HCT116 (cell line): ENCODE measurements around the gene NEU4. TPM values are rescaled to one million over a fixed set of nuclear protein-coding genes. Genes with fewer than 3 reads are reported as not detected.

Experiments
- ATAC-seq: fragments of 200-7000 bp; cut with Tn5 transposase; 2 replicates; pipeline ENCODE4 v1.9.1; 2020; ENCODE audit warnings: mild to moderate bottlenecking, moderate library complexity
- BruUV-seq: library from RNA; stranded (reverse); fragments of 400-500 nt; replicated peaks from 2 replicates; lab custom pipeline; 2021; lab: Mats Ljungman, UMichigan
- CTCF ChIA-PET: fragments of 300-600 bp; sonication (Branson Sonifier 250); formaldehyde crosslinking; loops from one replicate; lab custom pipeline; 2021; ENCODE audit warnings: antibody characterized with exemption; lab: Charles Lee
- POLR2A ChIA-PET: fragments of 300-600, 350-600 bp; sonication (Branson Sonifier 250); formaldehyde crosslinking; loops from one replicate; lab custom pipeline; 2021; ENCODE audit warnings: antibody characterized with exemption; lab: Charles Lee
- RAD21 ChIA-PET, 2 experiments: fragments of 300-600 bp; sonication (Branson Sonifier 250); formaldehyde crosslinking; loops; one replicate each; lab custom pipeline; 2023; ENCODE audit warnings: low total read pairs in 2 of 2; ENCODE audit not compliant: uncharacterized antibody in 2 of 2, unreplicated experiment in 2 of 2, low non-redundant PET in 1 of 2; lab: Charles Lee
- DNase-seq: peaks from one replicate; pipeline ENCODE4 v3.0.0-alpha.2; 2010; ENCODE audit warnings: low read depth, low spot score
- H2AFZ ChIP-seq: fragments of 200-600 bp; shearing (Covaris generic), sonication (generic); 2 replicates; pipeline ENCODE4 v1.6.1; 2017; ENCODE audit warnings: low read depth, mixed run types, mixed read lengths, antibody characterized with exemption, low read length; ENCODE audit not compliant: poor library complexity, severe bottlenecking
- H3K27ac ChIP-seq: 2 replicates; pipeline ENCODE4 v1.5.1; 2012; ENCODE audit warnings: low read depth, low read length
- H3K27me3 ChIP-seq: fragments of 200-600 bp; sonication (generic); 2 replicates; pipeline ENCODE4 v1.6.1; 2016; ENCODE audit warnings: mixed run types, low read length, mixed read lengths; ENCODE audit not compliant: insufficient read depth
- H3K36me3 ChIP-seq, 2 experiments: fragments of 200-500 bp in 1 of 2; fragments of 200-600 bp in 1 of 2; sonication (Bioruptor generic) in 1 of 2; sonication (generic) in 1 of 2; 2 replicates each; pipeline versions ENCODE4 v1.5.1 to v1.6.1; 2014 to 2016; ENCODE audit warnings: low read length in 2 of 2, inconsistent platforms in 1 of 2, mixed read lengths in 1 of 2, mixed run types in 1 of 2; ENCODE audit not compliant: insufficient read depth in 2 of 2, control insufficient read depth in 1 of 2
- H3K4me1 ChIP-seq, 2 experiments: fragments of 200-600 bp in 1 of 2; sonication (generic) in 1 of 2; 2 replicates each; pipeline versions ENCODE4 v1.5.1 to v1.6.1; 2012 to 2017; ENCODE audit warnings: low read length in 2 of 2, inconsistent platforms in 1 of 2, mild to moderate bottlenecking in 1 of 2, mixed read lengths in 1 of 2, mixed run types in 1 of 2, moderate library complexity in 1 of 2; ENCODE audit not compliant: insufficient read depth in 2 of 2, control insufficient read depth in 1 of 2
- H3K4me2 ChIP-seq: fragments of 200-600 bp; sonication (generic); 2 replicates; pipeline ENCODE4 v1.6.1; 2017; ENCODE audit warnings: mixed run types, low read length, mixed read lengths
- H3K4me3 ChIP-seq, 2 experiments: fragments of 200-600 bp in 1 of 2; sonication (generic) in 1 of 2; replicated peaks in 1 of 2; 2 replicates each; pipeline ENCODE4 v1.5.1; 2011 to 2016; ENCODE audit warnings: low read length in 2 of 2, control low read depth in 1 of 2, low read depth in 1 of 2, mild to moderate bottlenecking in 1 of 2, mixed read lengths in 1 of 2, mixed run types in 1 of 2
- H3K79me2 ChIP-seq: fragments of 200-600 bp; sonication (generic); 2 replicates; pipeline ENCODE4 v1.6.1; 2017; ENCODE audit warnings: mild to moderate bottlenecking, mixed run types, low read length, moderate library complexity, mixed read lengths; ENCODE audit not compliant: insufficient read depth
- H3K9ac ChIP-seq: fragments of 200-600 bp; sonication (generic); 2 replicates; pipeline ENCODE4 v1.6.1; 2016; ENCODE audit warnings: low read length, mixed read lengths
- H3K9me2 ChIP-seq: fragments of 200-600 bp; sonication (generic), shearing (Covaris generic); 2 replicates; pipeline ENCODE4 v1.6.1; 2017; ENCODE audit warnings: mixed run types, mild to moderate bottlenecking, moderate library complexity; ENCODE audit not compliant: insufficient read depth
- H3K9me3 ChIP-seq, 2 experiments: fragments of 200-500 bp in 1 of 2; fragments of 200-600 bp in 1 of 2; sonication (Bioruptor generic) in 1 of 2; sonication (generic) in 1 of 2; 2 replicates each; pipeline ENCODE4 v1.6.1; 2014 to 2017; ENCODE audit warnings: low read length in 2 of 2, mixed read lengths in 2 of 2, inconsistent platforms in 1 of 2, low read depth in 1 of 2, mild to moderate bottlenecking in 1 of 2, mixed run types in 1 of 2, moderate library complexity in 1 of 2; ENCODE audit not compliant: control insufficient read depth in 1 of 2, insufficient read depth in 1 of 2
- H4K20me1 ChIP-seq: fragments of 200-600 bp; sonication (generic), shearing (Covaris generic); 2 replicates; pipeline ENCODE4 v1.6.1; 2017; ENCODE audit warnings: mixed run types, mild to moderate bottlenecking, moderate library complexity; ENCODE audit not compliant: insufficient read depth
- ATF3 ChIP-seq: IDR thresholded peaks from 2 replicates; pipeline ENCODE4 v1.6.1; 2012
- CEBPB ChIP-seq: IDR thresholded peaks from 2 replicates; pipeline ENCODE4 v1.6.1; 2012; ENCODE audit warnings: low read depth
- CTCF ChIP-seq, 3 experiments: fragments of 200-600 bp in 1 of 3; sonication (generic) in 1 of 3; IDR thresholded peaks in 2 of 3; conservative IDR thresholded peaks in 1 of 3; 2 replicates each; pipeline ENCODE4 v1.5.1; 2012 to 2017; ENCODE audit warnings: low read depth in 2 of 3, low read length in 2 of 3, antibody characterized with exemption in 1 of 3, borderline replicate concordance in 1 of 3, control low read depth in 1 of 3, mild to moderate bottlenecking in 1 of 3, mixed read lengths in 1 of 3, mixed run types in 1 of 3, moderate library complexity in 1 of 3; ENCODE audit not compliant: insufficient read depth in 1 of 3
- EGR1 ChIP-seq: IDR thresholded peaks from 2 replicates; pipeline ENCODE4 v1.6.1; 2012; ENCODE audit warnings: low read depth
- ELF1 ChIP-seq: IDR thresholded peaks from 2 replicates; pipeline ENCODE4 v1.6.1; 2012; ENCODE audit warnings: low read depth, borderline replicate concordance
- EZH2 ChIP-seq: fragments of 200-600 bp; sonication (generic); IDR thresholded peaks from 2 replicates; pipeline ENCODE4 v1.6.1; 2017; ENCODE audit warnings: antibody characterized with exemption, mixed run types
- EZH2phosphoT487 ChIP-seq: fragments of 200-600 bp; IDR thresholded peaks from 2 replicates; pipeline ENCODE4 v1.6.1; 2018; ENCODE audit warnings: antibody characterized with exemption, borderline replicate concordance
- FOSL1 ChIP-seq: IDR thresholded peaks from 2 replicates; pipeline ENCODE4 v1.6.1; 2012; ENCODE audit warnings: low read depth
- JUND ChIP-seq: IDR thresholded peaks from 2 replicates; pipeline ENCODE4 v1.6.1; 2012
- POLR2A ChIP-seq: IDR thresholded peaks from 2 replicates; pipeline ENCODE4 v1.7.0; 2011; ENCODE audit warnings: borderline replicate concordance; ENCODE audit not compliant: insufficient read depth, insufficient read length; ENCODE audit errors: extremely low read depth
- RAD21 ChIP-seq: IDR thresholded peaks from 2 replicates; pipeline ENCODE4 v1.6.1; 2012; ENCODE audit warnings: low read depth, mild to moderate bottlenecking
- REST ChIP-seq: IDR thresholded peaks from 2 replicates; pipeline ENCODE4 v1.6.1; 2012; ENCODE audit warnings: low read depth
- SP1 ChIP-seq: IDR thresholded peaks from 2 replicates; pipeline ENCODE4 v1.6.1; 2012; ENCODE audit warnings: low read depth
- TCF7L2 ChIP-seq: IDR thresholded peaks from 2 replicates; pipeline ENCODE4 v1.7.0; 2011; ENCODE audit warnings: borderline replicate concordance, inconsistent platforms; ENCODE audit not compliant: insufficient read depth, insufficient read length; ENCODE audit errors: extremely low read depth
- YY1 ChIP-seq: IDR thresholded peaks from 2 replicates; pipeline ENCODE4 v1.6.1; 2011; ENCODE audit warnings: low read length, low read depth, moderate library complexity, mild to moderate bottlenecking; ENCODE audit not compliant: insufficient replicate concordance; ENCODE audit errors: extremely low read depth
- ZBTB33 ChIP-seq: IDR thresholded peaks from 2 replicates; pipeline ENCODE4 v1.6.1; 2011; ENCODE audit warnings: mild to moderate bottlenecking, low read length, moderate library complexity; ENCODE audit not compliant: insufficient replicate concordance; ENCODE audit errors: extremely low read depth
- ZFX ChIP-seq: fragments of 450-650 bp; IDR thresholded peaks from 2 replicates; pipeline ENCODE4 v1.6.1; 2017
- intact Hi-C: fragments of 100-400 bp; cut with micrococcal nuclease; formaldehyde crosslinking; loops from 2 replicates; pipeline ENCODE4 v1.10.0; 2022
- total RNA-seq: library from RNA; stranded (reverse); gene quantifications from one replicate; pipeline ENCODE4 v1.2.1, GENCODE V29; 2021; ENCODE audit not compliant: unreplicated experiment

NEU4 gene
- total RNA-seq, 1 experiment from 2014 or later = 0.34 TPM

GRCh38 chr2:241768850-241769249, 40.1 kb upstream of the NEU4 start:
- CTCF ChIA-PET = no interaction called here
- no peaks in the 10 kb centered on the region for H3K9me3 ChIP-seq
- intact Hi-C loops = no loop called here
- no peak overlapping the region for H3K27ac ChIP-seq
- H3K27me3 ChIP-seq = no peaks in the 10 kb centered on the region
- no peaks in the 10 kb centered on the region for H4K20me1 ChIP-seq
- ATAC-seq (no peak), DNase-seq (no peak)
- no peak overlapping the region for H2AFZ ChIP-seq
- RAD21 ChIA-PET = no interaction called here
- TF ChIP-seq TCF7L2 (no peak), ZBTB33 (no peak), ATF3 (no peak), ELF1 (no peak), JUND (no peak), CTCF (IDR thresholded peaks at IDR 0.05 in 2 of 3, conservative IDR thresholded peaks at IDR 0.05 in 1 of 3; ENCODE audit: borderline replicate concordance in 1 of 3, insufficient read depth in 1 of 3, low read depth in 2 of 3, low read length in 2 of 3) (no peak), REST (no peak), RAD21 (no peak), POLR2A (no peak), YY1 (no peak), SP1 (no peak), EZH2phosphoT487 (no peak), FOSL1 (no peak), EZH2 (no peak), EGR1 (no peak), ZFX (no peak), CEBPB (no peak)
- no peak overlapping the region for H3K9ac ChIP-seq
- H3K79me2 ChIP-seq = no peaks in the 10 kb centered on the region
- no peak overlapping the region for H3K4me2 ChIP-seq
- no peaks in the 10 kb centered on the region for H3K36me3 ChIP-seq
- POLR2A ChIA-PET = no interaction called here
- peaks cover 0 to under 1% of the 10 kb centered on the region in 2 experiments; a peak in 3 of 4 replicates for H3K4me1 ChIP-seq
- H3K9me2 ChIP-seq = no peaks in the 10 kb centered on the region
- no TSS peak for BruUV-seq
- H3K4me3 ChIP-seq = no peak overlapping the region
